Articular chondrocyte of knee joint (primary cell): ENCODE data around the gene SLC11A2. TPM values are rescaled to one million over a fixed set of nuclear protein-coding genes. Genes with fewer than 3 reads are reported as not detected.

ENCODE experiments used
- small RNA-seq: library from RNA; depleted of rRNA; stranded (forward); fragments of <200 nt; gene quantifications from one replicate; pipeline ENCODE3, GENCODE V24; 2012
- total RNA-seq: library from RNA; depleted of rRNA; stranded (reverse); fragments of >200 nt; gene quantifications from 2 replicates; pipeline ENCODE4 v1.2.3, GENCODE V29; 2012

Gene SLC11A2
- 55.6 and 56.4 TPM in 2 replicates for total RNA-seq

GRCh38 chr12:51025836-51026638, at the start of gene SLC11A2:
Gene SLC11A2 (minus strand): TSS chr12:51026384. CDS start chr12:51010728, 15,656 bp downstream.

GRCh38 chr12:51047655-51048540, 21.7 kb upstream of the SLC11A2 start, which contains the start of gene LETMD1:
Gene LETMD1 (plus strand): TSS chr12:51048327. CDS start chr12:51048357, 30 bp downstream.

GRCh38 chr12:50952510-50952909, 73.7 kb downstream of the SLC11A2 start, which contains the start of gene HIGD1C:
Gene HIGD1C (plus strand): TSS chr12:50952544. CDS start chr12:50953999, 1,455 bp downstream.

Small RNAs within 50 kb of the gene (small RNA-seq; reads per million reads assigned to genes)
- gene AC008121.1 (not detected), gene RF00019 (not detected), gene RNU6-1273P (not detected), gene RNU6-87P (not detected)

Other genes with a start within 250 kb of the SLC11A2 start
- gene TMPRSS12, start 183.5 kb downstream of the SLC11A2 start, total RNA-seq = not detected in 2 replicates
- gene HIGD1C, start 73.8 kb downstream of the SLC11A2 start, total RNA-seq = not detected in 2 replicates
- gene LETMD1, start 21.9 kb upstream of the SLC11A2 start, total RNA-seq = 55.1 and 64.2 TPM in 2 replicates
- gene CSRNP2, start 57.2 kb upstream of the SLC11A2 start, total RNA-seq = 24.3 and 27.1 TPM in 2 replicates
- 11.5 and 11.6 TPM in 2 replicates for gene TFCP2, start 146.8 kb upstream of the SLC11A2 start, total RNA-seq
- gene POU6F1, start 191.7 kb upstream of the SLC11A2 start, total RNA-seq = 7.9 and 9.9 TPM in 2 replicates
- 169 and 224 TPM in 2 replicates for gene DAZAP2, start 212.4 kb upstream of the SLC11A2 start, total RNA-seq
- 7.4 and 9.3 TPM in 2 replicates for gene SMAGP, start 244.0 kb upstream of the SLC11A2 start, total RNA-seq